Measurements from ENCODE around the gene ICAM5. TPM values are rescaled to one million over a fixed set of nuclear protein-coding genes. Genes with fewer than 3 reads are reported as not detected.
"Not testable (repeated sequence)": the region's sequence is repeated elsewhere in the genome, so short reads cannot be mapped to it uniquely, and the experiment has no call there.

ICAM5 gene
- total and polyA plus RNA-seq, 2 donors (not counting 1 experiment from before 2014, with no cell fraction given), result 0.47 to 2.5 TPM

DNA sequence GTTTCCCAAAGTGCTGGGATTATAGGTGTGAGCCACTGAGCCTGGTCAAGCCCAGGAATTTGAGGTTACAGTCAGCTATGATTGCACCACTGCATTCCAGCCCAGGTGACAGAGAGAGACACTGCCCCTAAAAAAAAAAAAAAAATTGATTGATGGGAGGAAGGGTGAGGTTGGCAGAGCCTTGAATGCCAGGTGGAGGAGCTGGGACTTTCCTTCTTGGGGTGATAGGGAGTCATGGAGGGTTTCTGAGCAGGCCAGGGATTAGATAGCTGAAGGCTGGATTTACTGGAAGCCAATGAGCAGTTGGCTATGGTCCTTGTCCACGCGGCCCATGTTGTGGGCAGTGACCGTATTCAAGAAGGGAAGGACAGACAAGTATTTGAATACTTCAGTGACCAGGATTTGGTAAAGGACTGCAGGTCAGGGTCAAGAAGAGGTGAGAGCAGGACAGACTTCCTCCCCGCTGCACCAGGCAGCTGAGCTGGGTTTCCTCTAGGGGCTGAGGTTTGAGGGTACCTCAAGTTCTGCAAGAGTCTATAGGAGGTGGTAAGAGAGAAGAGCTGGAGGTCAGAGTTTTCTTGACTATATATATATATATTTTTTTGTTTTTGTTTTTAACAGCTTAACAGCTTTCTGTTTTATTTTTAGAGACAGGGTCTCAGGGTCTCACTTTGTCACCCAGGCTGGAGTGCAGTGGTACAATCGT, 9.9 kb upstream of the ICAM5 start:
- no peak overlapping the region for H3K9ac ChIP-seq (ENCODE audit: insufficient read depth, low read length)
- H3K27me3 ChIP-seq (ENCODE audit: control insufficient read depth, insufficient read depth, low read length), result no peaks in the 10 kb centered on the region
- no peaks in the 10 kb centered on the region for H3K4me1 ChIP-seq (ENCODE audit: control insufficient read depth, extremely low read depth, insufficient read depth, low read length)
- no peaks in the 10 kb centered on the region for H4K20me1 ChIP-seq (ENCODE audit: control insufficient read depth, extremely low read depth, insufficient read depth, low read length)
- TF ChIP-seq, protein P1, sequence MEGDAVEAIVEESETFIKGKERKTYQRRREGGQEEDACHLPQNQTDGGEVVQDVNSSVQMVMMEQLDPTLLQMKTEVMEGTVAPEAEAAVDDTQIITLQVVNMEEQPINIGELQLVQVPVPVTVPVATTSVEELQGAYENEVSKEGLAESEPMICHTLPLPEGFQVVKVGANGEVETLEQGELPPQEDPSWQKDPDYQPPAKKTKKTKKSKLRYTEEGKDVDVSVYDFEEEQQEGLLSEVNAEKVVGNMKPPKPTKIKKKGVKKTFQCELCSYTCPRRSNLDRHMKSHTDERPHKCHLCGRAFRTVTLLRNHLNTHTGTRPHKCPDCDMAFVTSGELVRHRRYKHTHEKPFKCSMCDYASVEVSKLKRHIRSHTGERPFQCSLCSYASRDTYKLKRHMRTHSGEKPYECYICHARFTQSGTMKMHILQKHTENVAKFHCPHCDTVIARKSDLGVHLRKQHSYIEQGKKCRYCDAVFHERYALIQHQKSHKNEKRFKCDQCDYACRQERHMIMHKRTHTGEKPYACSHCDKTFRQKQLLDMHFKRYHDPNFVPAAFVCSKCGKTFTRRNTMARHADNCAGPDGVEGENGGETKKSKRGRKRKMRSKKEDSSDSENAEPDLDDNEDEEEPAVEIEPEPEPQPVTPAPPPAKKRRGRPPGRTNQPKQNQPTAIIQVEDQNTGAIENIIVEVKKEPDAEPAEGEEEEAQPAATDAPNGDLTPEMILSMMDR (conservative IDR thresholded peaks at IDR 0.05 in 1 of 2, IDR thresholded peaks at IDR 0.05 in 1 of 2; ENCODE audit: low read depth in 1 of 2, low read length in 2 of 2), result no peak
- no peak for TF ChIP-seq EZH2 (IDR thresholded peaks at IDR 0.05; ENCODE audit: low read length, missing control alignments)
- H2AFZ ChIP-seq (ENCODE audit: low read length), result no peak overlapping the region
- no peaks in the 10 kb centered on the region for H3K9me3 ChIP-seq (ENCODE audit: control insufficient read depth, insufficient read depth, low read depth, low read length)
- no peak overlapping the region for H3K4me2 ChIP-seq (ENCODE audit: extremely low read depth, insufficient read depth, low read length)
- no peaks in the 10 kb centered on the region for H3K36me3 ChIP-seq (ENCODE audit: control insufficient read depth, insufficient read depth, low read length)
- no peaks in the 10 kb centered on the region for H3K79me2 ChIP-seq (ENCODE audit: control insufficient read depth, insufficient read depth, low read length)
- no peak for DNase-seq (ENCODE audit: low read depth in 2 of 2)
- H3K27ac ChIP-seq (ENCODE audit: insufficient read depth, low read length), result no peak overlapping the region
- H3K4me3 ChIP-seq (replicated peaks in 1 of 4; ENCODE audit: control extremely low read depth in 1 of 4, insufficient read depth in 1 of 4, low read depth in 3 of 4, low read length in 4 of 4), result no peak overlapping the region

DNA sequence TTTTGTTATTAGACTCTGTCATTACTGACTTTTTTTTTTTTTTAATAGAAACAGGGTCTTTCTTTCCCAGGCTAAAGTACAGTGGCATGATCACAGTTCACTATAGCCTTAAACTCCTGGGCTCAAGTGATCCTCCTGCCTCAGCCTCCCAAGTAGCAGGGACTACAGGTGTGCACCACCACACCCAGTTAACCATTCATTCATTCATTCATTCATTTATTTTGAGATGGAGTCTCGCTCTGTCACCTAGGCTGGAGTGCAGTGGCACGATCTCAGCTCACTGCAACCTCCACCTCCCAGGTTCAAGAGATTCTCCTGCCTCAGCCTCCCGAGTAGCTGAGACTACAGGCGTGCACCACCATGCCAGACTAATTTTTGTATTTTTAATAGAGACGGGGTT, 7.7 kb upstream of the ICAM5 start:
- H4K20me1 ChIP-seq (ENCODE audit: control insufficient read depth, extremely low read depth, insufficient read depth, low read length); H2AFZ ChIP-seq (ENCODE audit: low read length): not testable (repeated sequence)

DNA sequence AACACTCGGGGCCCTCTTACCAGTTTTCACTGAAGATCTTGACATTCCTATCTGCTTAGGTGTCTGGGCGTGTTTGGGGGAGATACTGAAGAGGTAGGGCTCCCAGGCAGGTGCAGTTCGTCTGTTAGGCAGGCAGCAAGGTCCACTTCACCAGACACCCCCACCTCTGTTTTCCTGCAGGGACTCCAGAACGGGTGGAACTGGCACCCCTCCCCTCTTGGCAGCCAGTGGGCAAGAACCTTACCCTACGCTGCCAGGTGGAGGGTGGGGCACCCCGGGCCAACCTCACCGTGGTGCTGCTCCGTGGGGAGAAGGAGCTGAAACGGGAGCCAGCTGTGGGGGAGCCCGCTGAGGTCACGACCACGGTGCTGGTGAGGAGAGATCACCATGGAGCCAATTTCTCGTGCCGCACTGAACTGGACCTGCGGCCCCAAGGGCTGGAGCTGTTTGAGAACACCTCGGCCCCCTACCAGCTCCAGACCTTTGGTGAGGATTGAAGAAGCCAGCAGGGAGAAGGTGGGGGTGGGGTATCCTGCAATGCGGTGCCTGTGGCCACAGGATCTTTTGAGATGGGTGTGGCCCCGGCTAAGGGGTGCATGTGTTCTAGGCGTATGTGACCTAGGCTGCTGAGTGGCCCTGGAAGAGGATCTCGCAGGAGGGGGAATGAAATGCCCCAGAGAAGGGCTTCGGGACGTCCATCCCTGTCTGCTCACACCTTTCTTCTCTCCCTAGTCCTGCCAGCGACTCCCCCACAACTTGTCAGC, 6.3 kb upstream of the ICAM5 start:
- no peak for TF ChIP-seq EZH2 (IDR thresholded peaks at IDR 0.05; ENCODE audit: low read length, missing control alignments)
- TF ChIP-seq, protein P1 (conservative IDR thresholded peaks at IDR 0.05 in 1 of 2, IDR thresholded peaks at IDR 0.05 in 1 of 2; ENCODE audit: low read depth in 1 of 2, low read length in 2 of 2), result no peak
- H3K9me3 ChIP-seq (ENCODE audit: control insufficient read depth, insufficient read depth, low read depth, low read length), result no peaks in the 10 kb centered on the region
- H3K4me2 ChIP-seq (ENCODE audit: extremely low read depth, insufficient read depth, low read length), result no peak overlapping the region
- peaks cover 5% of the 10 kb centered on the region for H3K27me3 ChIP-seq (ENCODE audit: control insufficient read depth, insufficient read depth, low read length)
- H3K4me3 ChIP-seq (replicated peaks in 1 of 4; ENCODE audit: control extremely low read depth in 1 of 4, insufficient read depth in 1 of 4, low read depth in 3 of 4, low read length in 4 of 4), result no peak overlapping the region
- H4K20me1 ChIP-seq (ENCODE audit: control insufficient read depth, extremely low read depth, insufficient read depth, low read length), result no peaks in the 10 kb centered on the region
- H3K9ac ChIP-seq (ENCODE audit: insufficient read depth, low read length), result no peak overlapping the region
- H3K36me3 ChIP-seq (ENCODE audit: control insufficient read depth, insufficient read depth, low read length), result no peaks in the 10 kb centered on the region
- no peak overlapping the region for H3K27ac ChIP-seq (ENCODE audit: insufficient read depth, low read length)
- no peaks in the 10 kb centered on the region for H3K79me2 ChIP-seq (ENCODE audit: control insufficient read depth, insufficient read depth, low read length)
- H2AFZ ChIP-seq (ENCODE audit: low read length), result no peak overlapping the region
- H3K4me1 ChIP-seq (ENCODE audit: control insufficient read depth, extremely low read depth, insufficient read depth, low read length), result no peaks in the 10 kb centered on the region
- no peak for DNase-seq (ENCODE audit: low read depth in 2 of 2)

More for the DNA sequence above, 7.7 kb upstream of the ICAM5 start:
- H3K9me3 ChIP-seq (ENCODE audit: control insufficient read depth, insufficient read depth, low read depth, low read length); H3K27me3 ChIP-seq (ENCODE audit: control insufficient read depth, insufficient read depth, low read length); H3K4me1 ChIP-seq (ENCODE audit: control insufficient read depth, extremely low read depth, insufficient read depth, low read length); H3K9ac ChIP-seq (ENCODE audit: insufficient read depth, low read length); H3K4me3 ChIP-seq (replicated peaks in 1 of 4; ENCODE audit: control extremely low read depth in 1 of 4, insufficient read depth in 1 of 4, low read depth in 3 of 4, low read length in 4 of 4); DNase-seq (ENCODE audit: low read depth in 2 of 2); H3K27ac ChIP-seq (ENCODE audit: insufficient read depth, low read length); H3K36me3 ChIP-seq (ENCODE audit: control insufficient read depth, insufficient read depth, low read length); H3K79me2 ChIP-seq (ENCODE audit: control insufficient read depth, insufficient read depth, low read length); H3K4me2 ChIP-seq (ENCODE audit: extremely low read depth, insufficient read depth, low read length): not testable (repeated sequence)
